HG02759 (cell line): Measurements from ENCODE around the gene ATG4D.
"Not testable (repeated sequence)": the region's sequence is repeated elsewhere in the genome, so short reads cannot be mapped to it uniquely, and the experiment has no call there.

ENCODE experiments used
- ATAC-seq: cut with Tn5 transposase; IDR thresholded peaks from one replicate; pipeline ENCODE4 v1.9.1; 2021; ENCODE audit warnings: mild to moderate bottlenecking, moderate library complexity; ENCODE audit not compliant: unreplicated experiment

The ATG4D gene

DNA sequence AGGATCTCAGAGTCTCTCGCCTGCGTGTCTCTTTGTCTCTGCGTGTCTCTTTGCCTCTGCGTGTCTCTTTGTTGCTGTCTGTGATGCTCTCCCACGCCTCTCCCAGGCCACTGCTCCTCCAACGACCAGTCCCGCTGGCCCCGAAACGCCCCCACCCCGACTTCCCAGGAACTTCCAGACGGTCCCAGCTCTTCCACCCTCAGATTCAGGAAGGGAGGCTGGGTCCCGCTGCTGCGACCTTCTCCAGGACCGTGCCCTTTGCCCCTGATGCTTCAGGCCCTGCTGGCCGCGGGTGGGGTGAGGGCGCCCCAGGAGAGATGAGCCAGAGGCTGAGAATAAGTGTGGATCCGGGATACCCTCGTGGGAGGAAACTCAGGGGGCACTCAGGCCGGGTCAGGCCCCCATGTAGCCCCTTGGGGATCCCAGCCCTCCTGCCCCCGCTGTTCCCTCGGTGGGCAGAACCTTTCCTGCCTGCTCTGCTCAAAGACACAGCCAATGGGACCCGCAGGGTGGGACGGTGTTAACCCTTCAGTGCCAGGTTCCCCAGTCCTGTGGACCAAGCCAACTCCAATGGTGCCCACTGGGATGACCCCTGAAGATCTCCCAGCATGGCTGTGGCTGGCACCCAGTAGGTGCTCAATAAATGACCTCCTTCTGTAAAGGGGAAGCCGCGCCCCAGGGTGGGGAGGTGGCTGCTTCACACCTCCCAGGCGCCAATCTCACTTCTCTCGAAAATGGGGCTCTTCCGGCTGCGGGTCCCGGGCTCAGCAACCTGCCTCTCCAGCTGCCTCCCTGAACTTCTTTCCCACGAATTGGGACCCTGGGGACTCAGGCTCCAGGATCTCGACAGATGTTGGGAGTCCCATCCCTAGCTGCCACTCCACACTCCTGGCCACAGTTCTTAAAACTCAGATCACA is 25.0 kb upstream of the ATG4D start:
- ATAC-seq, result no peak

DNA sequence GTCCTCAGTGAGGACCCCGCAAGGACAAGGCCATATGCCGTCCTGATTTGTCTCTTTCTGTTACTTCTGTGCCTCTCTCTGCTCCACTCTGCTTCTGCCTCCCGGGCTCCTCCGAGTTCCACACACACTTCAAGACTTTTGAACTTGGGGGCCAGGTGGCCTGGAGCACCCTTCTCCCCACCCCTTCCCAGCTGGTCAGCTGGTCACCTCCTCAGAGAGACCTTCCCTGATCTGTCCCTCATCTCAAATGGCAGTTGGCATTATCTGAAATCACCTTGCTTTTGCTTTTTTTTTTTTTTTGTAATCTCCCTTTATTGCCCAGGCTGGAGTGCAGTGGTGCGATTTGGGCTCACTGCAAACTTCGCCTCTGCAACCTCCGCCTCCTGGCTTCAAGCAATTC is 24.3 kb upstream of the ATG4D start:
- ATAC-seq, result no peak

DNA sequence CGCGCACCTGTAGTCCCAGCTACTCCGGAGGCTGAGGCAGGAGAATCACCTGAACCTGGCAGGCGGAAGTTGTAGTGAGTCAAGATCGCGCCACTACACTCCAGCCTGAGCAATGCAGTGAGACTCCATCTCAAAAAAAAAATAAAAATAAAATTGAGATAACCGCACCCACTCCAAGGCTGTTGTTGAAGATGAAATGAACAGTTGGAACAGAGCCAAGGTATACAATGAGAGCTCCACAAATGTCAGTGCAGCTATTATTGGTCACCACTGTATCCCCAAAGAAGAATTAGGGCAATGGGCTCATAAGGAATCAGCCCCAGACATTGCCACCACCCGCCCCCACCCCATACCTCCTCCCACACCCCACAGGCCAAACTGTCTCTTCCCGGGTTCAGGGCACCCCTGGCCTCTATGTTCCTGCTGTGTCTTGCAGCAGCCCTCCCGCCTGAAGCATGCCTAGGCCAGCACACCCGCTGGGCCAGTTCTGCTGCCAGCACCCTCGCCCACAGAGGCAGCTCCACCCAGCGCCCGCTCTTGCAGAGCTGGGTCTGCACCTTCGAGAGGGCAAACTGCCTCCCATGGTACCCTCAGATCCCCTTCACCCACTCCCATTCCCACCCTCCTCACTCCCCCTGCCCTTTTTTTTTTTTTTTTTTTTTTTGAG is 22.9 kb upstream of the ATG4D start:
- ATAC-seq, result no peak

DNA sequence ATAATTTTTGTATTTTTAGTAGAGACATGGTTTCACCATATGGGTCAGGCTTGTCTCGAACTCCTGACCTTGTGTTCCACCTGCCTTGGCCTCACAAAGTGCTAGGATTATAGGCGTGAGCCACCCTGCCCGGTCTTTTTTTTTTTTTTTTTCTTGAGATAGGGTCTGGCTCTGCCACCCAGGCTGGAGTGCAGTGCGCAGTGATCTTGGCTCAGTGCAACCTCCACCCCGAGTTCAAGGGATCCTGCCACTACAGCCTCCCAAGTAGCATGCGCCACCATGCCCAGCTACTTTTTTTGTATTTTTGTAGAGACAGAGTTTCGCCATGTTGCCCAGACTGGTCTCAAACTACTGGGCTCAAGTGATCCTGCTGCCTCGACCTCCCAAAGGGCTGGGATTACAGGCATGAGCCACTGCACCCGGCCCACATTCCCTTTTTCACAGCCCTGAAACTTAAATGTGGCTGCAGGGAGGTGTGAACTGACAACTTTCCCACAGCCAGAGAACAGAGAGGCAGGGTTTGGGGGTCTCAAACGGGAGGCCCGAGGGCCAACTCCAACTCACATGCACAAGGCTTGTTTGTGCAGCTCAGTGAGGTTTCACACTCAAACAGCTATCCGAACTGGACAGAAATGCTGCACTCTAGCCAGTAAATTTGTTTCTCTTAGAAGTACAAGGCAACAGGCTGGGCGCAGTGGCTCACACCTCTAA is 22.1 kb upstream of the ATG4D start:
- ATAC-seq, result no peak

DNA sequence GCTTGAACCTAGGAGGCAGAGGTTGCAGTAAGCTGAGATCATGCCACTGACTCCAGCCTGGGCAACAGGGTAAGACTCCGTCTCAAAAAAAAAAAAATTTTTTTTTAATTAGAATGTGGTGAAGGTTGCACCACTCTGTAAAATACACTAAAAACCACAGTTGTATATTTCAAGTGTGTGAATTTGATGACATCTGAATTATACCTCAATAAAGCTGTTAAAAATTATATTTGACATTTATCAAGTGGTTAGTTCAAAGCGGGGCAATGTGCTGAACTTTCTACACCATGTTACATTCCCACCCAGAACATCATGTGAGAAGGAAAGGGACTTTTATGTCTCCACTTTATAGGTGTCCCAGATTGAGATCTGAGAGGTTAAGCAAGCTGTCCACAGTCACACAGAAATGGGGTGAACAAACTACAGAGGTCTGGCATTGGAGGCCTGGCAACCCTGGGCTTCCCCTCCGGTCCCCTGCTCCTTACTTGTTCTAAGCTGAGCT is 20.5 kb upstream of the ATG4D start:
- ATAC-seq, result no peak

DNA sequence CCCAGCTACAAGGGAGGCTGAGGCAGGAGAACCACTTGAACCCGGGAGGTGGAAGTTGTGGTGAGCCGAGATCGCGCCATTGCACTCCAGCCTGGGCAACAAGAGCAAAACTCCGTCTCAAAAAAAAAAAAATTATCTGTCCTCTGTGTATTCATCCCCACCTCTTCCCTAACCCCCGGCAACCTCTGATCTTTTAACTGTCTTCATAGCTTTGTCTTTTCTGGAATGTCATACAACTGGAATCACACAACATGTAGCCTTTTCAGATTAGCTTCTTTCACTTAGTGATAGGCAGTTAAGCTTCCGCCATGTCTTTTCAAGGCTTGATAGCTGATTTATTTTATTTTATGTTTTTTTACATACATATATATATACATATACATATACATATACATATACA is 18.1 kb upstream of the ATG4D start:
- no peak for ATAC-seq

DNA sequence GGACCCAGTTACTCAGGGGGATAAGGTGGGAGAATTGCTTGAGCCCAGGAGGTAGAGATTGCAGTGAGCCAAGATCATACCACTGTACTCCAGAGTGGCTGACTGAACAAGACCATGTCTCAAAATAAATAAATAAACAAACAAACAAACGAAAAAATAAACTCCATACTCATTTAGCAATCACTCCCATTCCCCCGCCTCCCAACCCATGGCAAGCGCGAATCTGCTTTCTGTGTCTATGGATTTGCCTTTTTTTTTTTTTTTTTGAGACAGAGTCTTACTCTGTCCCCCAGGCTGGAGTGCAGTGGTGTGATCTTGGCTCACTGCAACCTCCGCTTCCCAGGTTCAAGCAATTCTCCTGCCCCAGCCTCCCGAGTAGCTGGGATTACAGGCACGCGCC is 16.8 kb upstream of the ATG4D start:
- ATAC-seq, result not testable (repeated sequence)

DNA sequence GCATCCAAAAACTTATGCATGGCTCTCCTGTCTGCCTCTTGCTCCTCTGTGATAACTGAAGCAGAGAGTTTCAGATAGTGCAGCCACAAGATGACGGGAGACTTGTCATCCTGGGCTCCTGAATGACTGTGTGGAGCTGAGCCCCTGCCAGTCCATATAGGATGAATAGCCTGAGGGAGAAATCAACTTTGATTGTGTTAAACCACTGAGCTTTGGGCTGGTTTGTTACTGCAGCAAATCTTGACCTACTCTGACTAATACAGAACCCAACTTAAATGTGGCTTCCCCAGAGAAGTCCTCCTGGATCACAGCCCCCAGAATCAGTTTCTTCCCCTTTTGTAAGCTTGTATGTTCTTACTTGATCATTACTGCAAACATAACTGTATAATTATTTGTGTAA is 11.2 kb upstream of the ATG4D start:
- ATAC-seq, result no peak

DNA sequence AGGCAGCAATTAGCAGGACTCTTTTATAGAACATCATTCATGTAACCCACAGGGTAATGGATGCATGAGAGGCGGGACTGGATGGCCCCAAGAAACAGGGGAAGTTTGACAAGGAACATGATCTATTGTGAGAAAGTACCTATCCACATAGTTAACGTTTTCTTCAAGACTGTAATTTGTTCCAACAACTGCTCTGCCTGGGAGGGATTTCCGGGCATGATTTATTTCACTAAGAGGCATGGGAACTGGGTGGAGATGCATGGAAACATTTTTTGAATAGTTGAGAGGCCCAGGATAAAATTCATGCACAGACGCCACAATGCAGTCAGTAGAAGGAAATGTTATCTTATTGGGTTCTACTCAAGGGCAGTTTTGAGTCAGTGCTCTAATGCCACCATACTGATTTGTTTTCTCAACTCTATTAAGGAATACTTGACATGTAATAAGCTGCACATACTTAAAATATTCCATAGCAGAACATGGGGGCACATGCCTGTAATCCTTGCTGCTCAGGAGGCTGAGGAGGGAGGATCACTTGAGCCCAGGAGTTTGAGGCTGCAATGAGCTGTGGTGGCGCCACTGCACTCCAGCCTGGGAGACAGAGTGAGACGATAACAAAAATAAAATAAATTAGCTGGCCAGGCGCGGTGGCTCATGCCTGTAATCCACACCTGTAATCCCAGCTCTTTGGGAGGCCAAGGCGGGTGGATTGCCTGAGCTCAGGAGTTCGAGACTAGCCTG is 9.9 kb upstream of the ATG4D start:
- no peak for ATAC-seq

DNA sequence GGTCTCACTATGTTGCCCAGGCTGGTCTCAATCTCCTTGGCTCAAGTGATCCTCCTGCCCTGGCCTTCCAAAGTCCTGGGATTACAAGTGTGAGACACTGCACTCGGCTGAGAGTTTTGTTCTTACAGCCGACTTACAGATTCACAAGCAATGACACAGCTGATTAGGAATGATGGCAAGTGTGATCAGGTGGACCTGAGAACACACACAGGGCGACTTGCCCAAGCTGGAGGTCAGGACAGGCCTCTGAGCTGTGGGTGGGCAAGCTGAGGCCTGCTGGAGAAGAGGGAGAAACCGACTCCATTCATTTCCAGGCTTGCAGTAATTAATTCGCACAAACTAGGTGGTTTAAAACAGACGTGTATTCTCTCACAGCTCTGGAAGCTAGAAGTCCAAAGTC is 8.1 kb upstream of the ATG4D start:
- ATAC-seq, result no peak

DNA sequence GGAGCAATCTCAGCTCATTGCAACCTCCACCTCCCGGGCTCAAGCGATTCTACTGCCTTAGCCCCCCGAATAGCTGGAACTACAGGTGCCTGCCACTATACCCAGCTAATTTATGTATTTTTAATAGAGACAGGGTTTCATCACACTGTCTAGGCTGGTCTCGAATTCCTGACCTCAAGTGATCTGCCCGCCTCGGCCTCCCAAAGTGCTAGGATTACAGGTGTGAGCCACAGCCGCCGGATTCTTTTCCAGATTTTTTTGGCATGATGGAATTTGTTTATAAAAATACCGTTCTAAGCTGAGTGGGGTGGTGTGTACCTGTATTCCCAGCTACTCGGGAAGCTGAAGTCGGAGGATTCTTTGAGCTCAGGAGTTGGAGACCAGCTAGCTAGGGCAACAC is 6.0 kb upstream of the ATG4D start:
- ATAC-seq, result no peak

DNA sequence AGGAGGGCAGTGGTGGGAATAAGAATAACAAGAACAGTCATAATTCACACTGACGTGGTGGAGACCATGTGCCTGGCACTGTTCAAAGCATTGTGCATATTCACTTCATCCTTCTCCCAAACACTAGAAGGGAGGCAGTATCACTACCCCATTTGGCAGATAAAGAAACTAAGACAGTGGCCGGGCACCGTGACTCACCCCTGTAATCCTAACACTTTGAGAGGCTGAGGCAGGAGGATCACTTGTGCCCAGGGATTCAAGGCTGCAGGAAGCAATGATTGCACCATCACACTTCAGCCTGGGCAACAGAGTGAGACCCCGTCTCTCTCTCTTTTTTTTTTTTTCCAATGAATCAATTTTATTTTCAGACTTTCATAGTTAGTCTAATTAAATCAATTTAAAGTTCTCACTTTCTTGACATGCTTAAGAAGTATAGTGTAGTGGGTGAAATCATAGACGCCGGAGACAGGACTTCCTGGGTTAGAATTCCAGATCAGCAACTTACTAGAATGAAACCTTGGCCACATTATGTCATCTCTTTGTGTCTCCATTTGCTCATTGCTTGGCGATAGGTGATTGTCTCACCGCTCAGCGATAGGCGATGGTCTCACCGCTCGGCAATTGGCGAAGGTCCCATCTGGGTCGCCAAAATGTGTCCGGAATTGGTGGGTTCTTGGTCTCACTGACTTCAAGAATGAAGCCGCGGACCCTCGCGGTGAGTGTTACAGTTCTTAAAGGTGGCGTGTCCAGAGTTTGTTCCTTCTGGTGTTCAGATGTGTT is 5.3 kb upstream of the ATG4D start:
- ATAC-seq, result no peak

DNA sequence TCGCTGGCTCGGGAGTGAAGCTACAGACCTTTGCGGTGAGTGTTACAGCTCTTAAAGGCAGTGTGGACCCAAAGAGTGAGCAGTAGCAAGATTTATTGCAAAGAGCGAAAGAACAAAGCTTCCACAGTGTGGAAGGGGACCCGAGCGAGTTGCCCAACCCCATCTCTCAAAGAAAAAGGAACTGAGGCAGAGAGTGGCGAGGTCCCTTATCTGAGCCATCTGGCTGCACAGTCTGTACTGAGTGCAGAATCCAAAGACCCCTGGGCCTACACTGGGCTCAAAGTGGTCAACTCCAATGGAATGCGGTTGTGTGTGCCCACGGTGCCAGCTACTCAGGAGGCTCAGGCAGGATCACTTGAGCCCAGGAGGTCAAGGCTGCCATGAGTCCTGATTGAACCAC is 4.7 kb upstream of the ATG4D start:
- ATAC-seq, result not testable (repeated sequence)

DNA sequence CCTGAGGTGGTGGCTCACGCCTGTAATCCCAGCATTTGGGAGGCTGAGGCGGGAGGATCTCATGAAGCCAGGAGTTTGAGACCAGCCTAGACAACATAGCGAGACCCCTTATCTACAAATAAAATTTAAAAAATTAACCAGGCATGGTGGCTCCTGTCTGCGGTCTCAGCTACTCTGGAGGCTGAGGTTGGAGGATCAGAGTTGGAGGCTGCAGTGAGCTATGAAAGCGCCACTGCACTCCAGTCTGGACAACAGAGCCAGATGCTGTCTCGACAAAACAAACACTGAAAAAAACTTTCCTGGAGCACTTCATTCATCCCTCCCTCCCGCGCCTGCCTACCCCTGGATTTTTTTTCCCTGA is 665 bp upstream of the ATG4D start:
- ATAC-seq, result no peak

DNA sequence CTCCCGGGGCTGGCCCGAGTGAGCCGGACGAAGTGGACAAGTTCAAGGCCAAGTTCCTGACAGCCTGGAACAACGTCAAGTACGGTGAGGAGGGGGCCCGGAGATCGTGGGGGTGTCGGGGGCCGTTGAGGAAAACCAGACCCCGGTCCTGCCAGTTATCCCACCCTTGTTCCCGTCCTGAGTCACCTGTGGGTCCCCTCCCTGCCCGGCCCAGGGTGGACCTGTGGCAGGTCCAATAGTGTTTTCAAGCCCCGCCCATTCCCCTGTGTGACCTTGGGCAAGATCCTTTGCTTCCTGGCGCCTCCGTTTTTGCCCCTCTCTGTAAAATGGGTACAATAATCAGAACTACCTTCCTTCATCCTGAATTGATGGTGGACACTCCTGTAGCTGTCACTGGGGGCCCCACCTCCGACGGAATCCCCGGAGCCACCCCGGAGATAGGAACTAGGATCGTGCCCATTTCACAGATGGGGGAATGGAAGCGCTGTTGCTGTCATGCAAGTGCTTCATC is 593 bp downstream of the ATG4D start:
- ATAC-seq, result no peak

DNA sequence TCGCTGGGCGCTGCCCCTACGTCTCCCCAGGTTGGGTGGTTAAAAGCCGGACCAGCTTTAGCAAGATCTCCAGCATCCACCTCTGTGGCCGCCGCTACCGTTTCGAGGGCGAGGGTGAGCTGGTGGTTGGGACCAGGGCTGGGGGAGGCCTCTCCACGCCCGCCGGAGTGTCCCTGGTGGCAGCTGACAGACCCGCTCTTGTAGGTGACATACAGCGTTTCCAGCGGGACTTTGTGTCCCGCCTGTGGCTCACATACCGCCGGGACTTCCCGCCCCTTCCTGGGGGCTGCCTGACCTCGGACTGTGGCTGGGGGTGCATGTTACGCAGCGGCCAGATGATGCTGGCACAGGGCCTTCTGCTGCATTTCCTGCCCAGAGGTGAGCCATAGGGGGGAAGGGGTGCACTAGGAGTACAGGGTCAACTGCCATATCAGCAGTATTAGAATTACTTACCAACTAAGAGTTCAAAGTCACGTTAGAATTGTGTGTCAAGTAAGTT is 1.1 kb downstream of the ATG4D start:
- ATAC-seq, result no peak

DNA sequence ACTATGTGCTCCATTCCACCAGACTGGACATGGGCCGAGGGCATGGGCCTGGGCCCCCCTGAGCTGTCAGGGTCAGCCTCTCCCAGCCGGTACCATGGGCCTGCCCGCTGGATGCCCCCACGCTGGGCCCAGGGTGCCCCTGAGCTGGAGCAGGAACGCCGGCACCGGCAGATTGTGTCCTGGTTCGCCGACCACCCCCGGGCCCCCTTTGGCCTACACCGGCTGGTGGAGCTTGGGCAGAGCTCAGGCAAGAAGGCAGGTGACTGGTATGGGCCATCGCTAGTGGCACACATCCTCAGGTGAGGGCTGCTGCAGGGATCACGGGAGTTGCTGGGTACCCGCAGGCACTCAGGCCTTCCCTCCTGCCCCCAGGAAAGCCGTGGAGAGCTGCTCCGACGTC is 3.1 kb downstream of the ATG4D start:
- ATAC-seq, result no peak

DNA sequence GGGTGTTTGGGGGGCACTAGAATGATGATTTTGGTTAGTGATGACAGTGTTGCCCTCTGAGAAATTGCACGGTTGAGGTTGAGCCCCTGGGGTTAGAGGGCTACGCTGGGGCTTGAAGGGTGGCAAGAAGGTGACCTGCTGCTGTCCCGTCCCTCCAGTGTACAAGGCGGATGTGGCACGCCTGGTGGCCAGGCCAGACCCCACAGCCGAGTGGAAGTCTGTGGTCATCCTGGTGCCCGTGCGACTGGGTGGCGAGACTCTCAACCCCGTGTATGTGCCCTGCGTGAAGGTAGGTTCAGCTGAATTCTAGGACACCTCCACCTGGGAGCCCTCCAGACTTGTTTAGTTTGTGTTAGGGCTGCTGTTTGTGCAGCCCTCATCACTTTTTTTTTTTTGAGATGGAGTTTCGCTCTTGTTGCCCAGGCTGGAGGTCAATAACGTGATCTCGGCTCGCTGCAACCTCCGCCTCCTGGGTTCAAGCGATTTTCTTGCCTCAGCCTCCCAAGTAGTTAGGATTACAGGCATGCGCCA is 5.1 kb downstream of the ATG4D start:
- ATAC-seq, result no peak

DNA sequence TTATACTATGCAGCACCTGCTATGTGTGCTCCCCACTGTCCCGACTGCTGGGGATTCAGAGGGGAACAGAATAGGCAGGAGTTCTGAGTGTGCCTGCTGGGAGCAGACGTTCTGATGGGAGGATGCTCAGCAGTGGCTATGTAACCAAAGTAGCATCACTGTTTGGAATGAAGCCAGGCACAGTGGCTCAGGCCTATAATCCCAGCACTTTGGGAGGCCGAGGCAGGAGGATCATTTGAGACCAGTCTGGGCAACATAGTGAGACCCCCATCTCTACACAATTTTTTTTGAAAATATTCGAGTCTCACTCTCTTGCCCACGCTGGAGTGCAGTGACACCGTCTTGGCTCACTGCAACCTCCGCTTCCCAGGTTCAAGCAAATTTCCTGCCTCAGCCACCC is 6.0 kb downstream of the ATG4D start:
- no peak for ATAC-seq

DNA sequence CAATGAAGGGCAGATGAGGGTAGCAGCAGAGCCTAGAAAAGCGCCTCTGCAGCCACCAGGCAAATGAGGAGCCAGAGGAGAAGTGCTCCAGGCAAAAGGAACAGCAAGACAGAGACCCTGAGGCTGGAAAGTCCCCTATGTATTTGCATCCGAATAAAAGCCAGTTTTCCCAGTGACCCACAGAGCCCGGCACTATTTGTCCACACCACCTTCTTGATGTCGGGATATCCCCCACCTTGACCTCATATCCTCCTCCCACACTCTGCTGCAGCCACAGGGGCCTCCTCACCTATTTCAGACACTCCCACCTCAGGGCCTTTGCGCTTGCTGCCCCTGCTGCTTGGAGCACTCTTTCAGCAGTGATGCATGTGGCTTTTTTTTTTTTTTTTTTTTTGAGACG is 6.6 kb downstream of the ATG4D start:
- ATAC-seq, result no peak
